HG02798 (cell line): ENCODE results near the gene CBLN2.

ENCODE experiments used
- ATAC-seq: cut with Tn5 transposase; IDR thresholded peaks from one replicate; pipeline ENCODE4 v1.9.1; 2021; ENCODE audit warnings: mild to moderate bottlenecking; ENCODE audit not compliant: unreplicated experiment, poor library complexity

CBLN2 gene

GRCh38 chr18:72544092-72544886, at the start of gene CBLN2:
Gene CBLN2 (minus strand): TSS chr18:72544342. CDS start chr18:72542160, 2,182 bp downstream.
- ATAC-seq = peak; percentile 90

- no peak for ATAC-seq
These were observed 44.2 kb upstream of the CBLN2 start for GRCh38 chr18:72588360-72588759.

GRCh38 chr18:72584787-72585186, 40.6 kb upstream of the CBLN2 start:
- no peak for ATAC-seq

DNA sequence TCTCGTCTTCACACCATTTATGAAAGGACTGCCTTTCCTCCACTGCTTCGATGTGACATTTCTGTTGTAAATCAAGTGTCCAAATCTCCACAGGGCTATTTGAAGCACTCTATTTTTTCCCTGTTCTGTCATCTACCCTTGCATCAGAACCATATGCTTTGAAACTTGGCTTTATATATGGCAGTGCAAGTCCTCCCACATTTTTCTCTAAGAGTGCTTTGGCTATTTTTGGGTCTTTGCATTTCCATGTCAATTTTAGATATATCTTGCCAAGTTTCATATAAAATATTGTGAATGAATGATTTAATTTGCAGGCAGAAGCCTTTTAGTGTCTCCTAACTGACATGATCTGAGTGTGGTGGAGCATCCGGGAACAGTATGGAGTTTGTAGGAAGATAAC, 37.8 kb upstream of the CBLN2 start:
- no peak for ATAC-seq

DNA sequence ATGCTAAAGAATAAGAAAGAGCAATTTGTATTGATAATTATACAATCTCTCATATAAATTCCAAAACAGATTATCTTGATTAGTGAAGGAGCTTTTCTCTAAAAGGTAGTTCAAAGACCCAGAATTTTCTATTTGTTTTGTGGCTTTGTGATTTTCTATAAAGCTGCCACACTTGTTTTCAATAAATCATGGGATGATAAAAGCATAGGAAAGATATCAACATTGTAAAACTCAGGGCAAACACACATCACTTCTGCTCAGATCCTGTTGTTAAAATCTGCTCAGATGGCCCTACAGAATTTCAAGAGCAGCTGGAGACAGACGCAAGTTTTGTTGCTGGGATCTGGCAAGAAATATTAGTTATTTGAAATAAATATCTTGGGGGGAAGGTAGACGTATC, 28.8 kb upstream of the CBLN2 start:
- ATAC-seq = no peak

GRCh38 chr18:72566290-72566689, 22.1 kb upstream of the CBLN2 start:
- no peak for ATAC-seq

DNA sequence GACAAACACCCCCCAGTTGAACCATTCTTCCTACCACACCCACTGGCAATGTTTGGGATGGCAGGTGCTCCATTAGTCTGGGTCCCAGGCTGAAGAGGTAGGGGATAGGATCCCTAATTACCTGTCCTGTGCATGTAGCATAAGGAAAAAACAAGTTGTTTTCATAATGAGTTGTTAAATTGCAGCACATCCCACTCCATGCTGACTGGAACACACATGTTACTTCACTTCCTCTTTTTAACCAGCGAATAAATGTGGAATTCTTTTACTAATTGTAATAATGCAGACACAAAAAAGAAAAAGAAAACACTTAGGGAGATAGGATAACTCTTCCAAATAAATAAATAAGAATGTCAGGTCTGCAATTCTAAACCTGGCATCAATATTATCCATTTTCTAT, 11.8 kb upstream of the CBLN2 start:
- ATAC-seq = no peak

GRCh38 chr18:72555101-72555500, 11.0 kb upstream of the CBLN2 start:
- no peak for ATAC-seq

DNA sequence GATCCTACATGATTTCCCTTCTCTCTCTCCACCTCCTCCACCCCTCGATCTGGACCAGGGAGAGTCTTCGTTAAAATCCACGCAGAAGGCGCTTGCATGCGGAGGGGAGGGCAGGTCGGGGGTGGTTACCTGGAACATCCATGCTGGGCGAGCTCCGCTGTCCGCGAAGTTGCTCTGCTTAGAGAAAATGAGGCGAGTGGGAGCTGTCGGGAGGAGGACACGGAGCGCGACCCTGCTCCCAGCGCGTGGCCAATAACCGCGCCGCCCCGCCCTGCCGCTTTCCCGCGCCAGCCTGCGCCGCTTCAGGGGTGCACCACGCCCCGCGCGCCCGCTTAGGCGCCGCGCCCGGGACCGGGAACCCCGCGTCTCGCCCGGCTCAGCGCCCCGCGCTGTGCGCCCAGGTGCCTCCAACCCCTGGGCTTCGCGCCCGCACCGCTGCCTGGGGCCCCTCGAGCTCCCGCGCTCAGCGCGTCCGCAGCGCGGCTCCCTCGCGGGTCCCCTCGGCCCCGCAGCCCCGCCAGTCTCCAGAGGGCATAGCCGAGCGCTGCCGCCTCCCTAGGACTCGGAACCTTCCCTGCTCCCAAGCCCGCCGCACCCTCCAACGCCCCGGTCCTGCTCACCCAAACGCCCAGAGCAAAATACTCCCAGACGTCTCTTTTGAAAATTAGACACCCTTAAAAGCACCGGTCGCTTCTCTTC, 636 bp downstream of the CBLN2 start:
- ATAC-seq = no peak

DNA sequence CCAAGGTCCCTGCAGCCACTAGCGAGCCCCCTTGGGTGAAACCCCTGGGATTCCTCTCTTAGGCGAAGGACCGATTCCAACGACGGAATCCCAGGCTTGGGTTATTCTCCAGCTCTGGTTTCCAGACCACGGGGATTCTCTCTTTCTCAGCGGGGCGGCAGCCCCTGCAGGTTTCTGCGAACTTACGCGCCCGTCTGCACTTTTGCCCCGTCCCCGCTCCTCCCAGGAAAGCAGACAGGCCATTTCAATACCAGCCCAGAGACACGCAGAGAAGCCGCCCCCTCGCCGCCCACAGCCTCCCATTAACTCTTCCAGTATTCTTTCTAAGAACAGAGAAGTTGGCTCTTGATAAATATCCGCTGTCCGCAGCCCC, 1.2 kb downstream of the CBLN2 start:
- no peak for ATAC-seq

DNA sequence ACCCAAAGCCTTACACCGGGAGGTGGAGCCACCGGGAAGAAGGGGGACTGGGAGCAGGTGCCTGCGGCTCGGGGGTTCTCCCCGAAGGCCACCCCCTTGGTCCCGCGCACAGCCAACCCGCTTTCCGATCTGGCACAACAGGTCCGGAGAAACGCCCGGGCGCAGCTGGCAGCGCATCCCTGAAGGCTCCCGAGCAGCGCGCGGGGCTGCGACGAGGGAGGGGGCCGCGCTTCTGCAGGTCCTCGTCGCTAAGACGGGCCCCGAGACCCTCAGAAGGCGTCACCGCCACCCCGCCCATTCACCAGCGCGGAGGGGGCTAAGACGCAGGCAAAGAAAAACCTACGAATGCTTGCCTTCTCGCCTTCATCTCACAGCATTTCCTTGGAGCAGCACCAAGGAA, 1.8 kb downstream of the CBLN2 start:
- ATAC-seq = no peak

DNA sequence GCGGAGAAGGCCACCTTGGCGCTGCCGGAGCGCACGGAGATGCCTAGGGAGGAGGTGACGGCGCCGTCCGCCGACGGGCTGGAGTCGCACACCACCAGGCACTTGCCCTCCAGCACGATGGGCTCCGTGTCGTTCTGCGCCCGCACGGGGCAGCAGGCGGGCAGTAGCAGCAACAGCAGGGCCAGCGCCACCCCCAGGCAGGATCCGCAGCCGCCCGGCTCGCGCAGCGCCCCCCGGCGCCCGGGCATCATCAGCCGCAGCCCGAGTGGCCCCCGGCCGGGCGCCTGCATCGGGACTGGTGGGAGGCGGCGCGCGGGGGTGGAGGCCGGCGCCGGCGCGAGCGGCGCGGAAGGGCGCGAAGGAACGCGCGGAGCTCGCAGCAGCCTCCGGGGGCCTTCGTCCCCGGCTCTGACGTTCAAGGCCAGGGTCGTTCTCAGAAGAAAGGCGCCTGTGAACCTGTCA, 2.2 kb downstream of the CBLN2 start:
- no peak for ATAC-seq

DNA sequence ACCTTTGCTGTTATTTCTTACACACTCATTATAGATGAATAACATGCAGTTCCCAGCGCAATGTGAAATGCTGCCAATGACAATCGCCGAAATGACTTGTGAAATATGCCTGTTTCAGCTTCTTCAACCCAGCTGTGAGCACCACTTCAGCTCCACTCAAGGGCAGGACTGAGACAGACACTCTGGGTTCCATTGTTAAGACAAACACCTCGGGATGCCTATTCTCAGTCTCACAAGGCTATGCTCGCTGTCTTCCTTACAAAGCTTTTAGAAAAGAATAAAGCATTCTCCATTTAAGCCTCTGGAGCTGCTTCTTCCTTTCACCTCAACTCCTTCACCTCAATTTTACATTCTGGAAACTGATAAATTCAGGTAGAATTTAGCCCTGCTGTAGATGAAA, 4.2 kb downstream of the CBLN2 start:
- no peak for ATAC-seq

- no peak for ATAC-seq
These were observed 13.5 kb downstream of the CBLN2 start for GRCh38 chr18:72530622-72531021.

- ATAC-seq = no peak
These were observed 39.3 kb downstream of the CBLN2 start for GRCh38 chr18:72504866-72505265.

- ATAC-seq = no peak
These were observed 41.3 kb downstream of the CBLN2 start for GRCh38 chr18:72502671-72503431.

- ATAC-seq = no peak
These were observed 51.6 kb downstream of the CBLN2 start for GRCh38 chr18:72492497-72492896.
